Endothelial cell of coronary artery (primary cell): ENCODE measurements around the gene RIPOR1. TPM values are rescaled to one million over a fixed set of nuclear protein-coding genes. Genes with fewer than 3 reads are reported as not detected.

Source experiments
- total RNA-seq: library from RNA; depleted of rRNA; stranded (reverse); fragments of >200 nt; gene quantifications from 2 replicates; pipeline ENCODE4 v1.2.3, GENCODE V29; 2014

Gene RIPOR1, protein sequence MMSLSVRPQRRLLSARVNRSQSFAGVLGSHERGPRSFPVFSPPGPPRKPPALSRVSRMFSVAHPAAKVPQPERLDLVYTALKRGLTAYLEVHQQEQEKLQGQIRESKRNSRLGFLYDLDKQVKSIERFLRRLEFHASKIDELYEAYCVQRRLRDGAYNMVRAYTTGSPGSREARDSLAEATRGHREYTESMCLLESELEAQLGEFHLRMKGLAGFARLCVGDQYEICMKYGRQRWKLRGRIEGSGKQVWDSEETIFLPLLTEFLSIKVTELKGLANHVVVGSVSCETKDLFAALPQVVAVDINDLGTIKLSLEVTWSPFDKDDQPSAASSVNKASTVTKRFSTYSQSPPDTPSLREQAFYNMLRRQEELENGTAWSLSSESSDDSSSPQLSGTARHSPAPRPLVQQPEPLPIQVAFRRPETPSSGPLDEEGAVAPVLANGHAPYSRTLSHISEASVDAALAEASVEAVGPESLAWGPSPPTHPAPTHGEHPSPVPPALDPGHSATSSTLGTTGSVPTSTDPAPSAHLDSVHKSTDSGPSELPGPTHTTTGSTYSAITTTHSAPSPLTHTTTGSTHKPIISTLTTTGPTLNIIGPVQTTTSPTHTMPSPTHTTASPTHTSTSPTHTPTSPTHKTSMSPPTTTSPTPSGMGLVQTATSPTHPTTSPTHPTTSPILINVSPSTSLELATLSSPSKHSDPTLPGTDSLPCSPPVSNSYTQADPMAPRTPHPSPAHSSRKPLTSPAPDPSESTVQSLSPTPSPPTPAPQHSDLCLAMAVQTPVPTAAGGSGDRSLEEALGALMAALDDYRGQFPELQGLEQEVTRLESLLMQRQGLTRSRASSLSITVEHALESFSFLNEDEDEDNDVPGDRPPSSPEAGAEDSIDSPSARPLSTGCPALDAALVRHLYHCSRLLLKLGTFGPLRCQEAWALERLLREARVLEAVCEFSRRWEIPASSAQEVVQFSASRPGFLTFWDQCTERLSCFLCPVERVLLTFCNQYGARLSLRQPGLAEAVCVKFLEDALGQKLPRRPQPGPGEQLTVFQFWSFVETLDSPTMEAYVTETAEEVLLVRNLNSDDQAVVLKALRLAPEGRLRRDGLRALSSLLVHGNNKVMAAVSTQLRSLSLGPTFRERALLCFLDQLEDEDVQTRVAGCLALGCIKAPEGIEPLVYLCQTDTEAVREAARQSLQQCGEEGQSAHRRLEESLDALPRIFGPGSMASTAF
- total RNA-seq = 43.0 and 68.8 TPM in 2 replicates

DNA sequence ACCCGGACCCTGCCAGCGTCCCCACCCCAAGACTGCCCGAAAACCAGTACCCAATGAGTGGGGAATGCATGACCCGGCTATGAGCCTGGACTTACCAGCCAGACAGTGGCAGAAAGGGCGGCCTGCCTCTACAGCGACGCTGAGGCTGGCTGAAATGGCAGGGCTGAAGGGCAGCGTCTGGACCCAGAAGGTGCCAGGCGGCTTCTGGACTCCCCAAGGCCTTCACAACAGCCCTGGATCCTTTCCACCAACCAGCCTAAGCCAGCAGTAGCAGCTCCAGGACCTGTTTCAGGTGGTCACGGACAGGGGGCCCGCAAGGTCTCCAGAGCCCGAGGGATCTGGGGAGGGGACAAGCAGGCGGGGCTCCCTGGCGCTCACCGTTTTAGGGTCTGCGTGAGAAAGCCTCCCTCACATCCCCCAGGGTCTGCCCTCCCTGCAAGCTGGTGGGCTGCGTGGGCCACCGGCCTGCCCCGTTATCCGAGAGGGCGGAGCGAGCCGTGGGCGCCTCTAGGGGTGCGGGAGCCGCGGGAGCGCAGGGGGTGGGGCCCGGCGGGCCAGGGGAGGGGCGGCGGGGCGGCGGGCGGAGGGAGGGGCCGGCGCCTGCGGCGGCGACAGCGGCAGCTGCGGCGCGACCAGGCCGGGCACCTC, at the start of gene RIPOR1:
TSS of gene RIPOR1 (plus strand) at position 608 of the 648 bp plus-strand sequence. CDS start 9,618 bp downstream, outside the sequence.

DNA sequence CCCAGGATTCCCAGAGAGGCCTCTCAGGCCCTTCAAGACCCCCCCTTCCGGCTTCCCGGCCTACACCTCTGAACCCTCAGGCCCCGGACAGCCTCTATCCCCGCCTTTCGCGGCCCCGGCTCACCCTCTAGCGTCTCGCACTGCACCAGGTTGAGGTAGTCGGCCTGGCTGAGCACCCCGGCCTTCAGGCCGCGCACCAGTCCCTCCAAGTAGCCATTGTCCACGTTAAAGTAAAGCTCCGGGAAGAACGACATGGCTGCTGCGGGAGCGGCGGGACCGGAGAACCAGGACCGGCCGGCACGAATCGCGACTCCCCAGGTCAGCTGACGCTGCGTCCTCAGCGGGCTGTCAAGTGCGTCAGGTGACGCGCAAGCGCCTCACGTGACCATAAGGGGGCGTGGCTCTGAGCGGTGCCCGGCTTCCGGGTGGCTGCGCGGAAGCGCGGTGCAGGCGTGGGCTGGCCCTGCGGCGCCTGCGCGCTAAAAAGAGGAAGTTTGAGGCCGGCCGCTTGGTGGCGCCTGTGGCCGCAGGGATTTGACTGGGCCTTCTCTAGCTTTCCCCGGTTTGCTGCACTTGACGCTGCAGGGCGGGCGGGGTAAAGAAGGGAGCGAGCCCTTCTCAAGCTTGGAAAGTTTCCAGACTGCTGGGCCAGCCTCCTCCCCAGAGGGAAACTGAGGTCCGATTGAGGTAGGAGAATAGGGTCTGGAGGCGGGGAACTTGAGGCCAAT, 47.6 kb upstream of the RIPOR1 start, which contains the start of gene ATP6V0D1:
TSS of gene ATP6V0D1 (minus strand) at position 325 of the 728 bp plus-strand sequence. CDS start at position 254, 71 bp downstream.

GRCh38 chr16:67483150-67483549, 45.5 kb upstream of the RIPOR1 start, which contains the start of gene AGRP:
Gene AGRP, minus strand, starts transcription at chr16:67483547. Its CDS starts 149 bp downstream, at chr16:67483398.

GRCh38 chr16:67562526-67562917, 33.9 kb downstream of the RIPOR1 start, which contains the start of gene CTCF:
Gene CTCF, plus strand, starts transcription at chr16:67562526. Its CDS starts 48,307 bp downstream, at chr16:67610833.

Other genes with a start within 250 kb of the RIPOR1 start
- gene PLEKHG4, start 249.3 kb upstream of the RIPOR1 start, total RNA-seq = 26.9 and 27.6 TPM in 2 replicates
- gene KCTD19, start 202.1 kb upstream of the RIPOR1 start, total RNA-seq = under 0.01 and 0.09 TPM in 2 replicates
- 0.28 and 2.7 TPM in 2 replicates for gene LRRC36, start 202.0 kb upstream of the RIPOR1 start, total RNA-seq
- 0.18 and 0.28 TPM in 2 replicates for gene TPPP3, start 135.3 kb upstream of the RIPOR1 start, total RNA-seq
- gene ZDHHC1, start 112.4 kb upstream of the RIPOR1 start, total RNA-seq = 5.9 and 6.0 TPM in 2 replicates
- not detected in 2 replicates for gene HSD11B2, start 97.7 kb upstream of the RIPOR1 start, total RNA-seq
- 78.7 and 86.7 TPM in 2 replicates for gene ATP6V0D1, start 47.7 kb upstream of the RIPOR1 start, total RNA-seq
- not detected in 2 replicates for gene AGRP, start 45.3 kb upstream of the RIPOR1 start, total RNA-seq
- 23.4 and 26.3 TPM in 2 replicates for gene CTCF, start 33.7 kb downstream of the RIPOR1 start, total RNA-seq
- 0.28 and 0.36 TPM in 2 replicates for gene CARMIL2, start 116.3 kb downstream of the RIPOR1 start, total RNA-seq
- 13.4 and 14.6 TPM in 2 replicates for gene ACD, start 131.4 kb downstream of the RIPOR1 start, total RNA-seq
- 2.4 and 2.6 TPM in 2 replicates for gene PARD6A, start 132.1 kb downstream of the RIPOR1 start, total RNA-seq
- 19.4 and 22.2 TPM in 2 replicates for gene ENKD1, start 137.9 kb downstream of the RIPOR1 start, total RNA-seq
- 0.99 and 1.2 TPM in 2 replicates for gene C16orf86, start 138.0 kb downstream of the RIPOR1 start, total RNA-seq
- 48.8 and 57.4 TPM in 2 replicates for gene GFOD2, start 190.5 kb downstream of the RIPOR1 start, total RNA-seq